Measurements from ENCODE around the gene ZBED6. TPM values are rescaled to one million over a fixed set of nuclear protein-coding genes. Genes with fewer than 3 reads are reported as not detected.
A peak's percentile ranks its signal among the peaks of the same experiment; 100 is the strongest.

ZBED6 gene
- total RNA-seq, 3 donors from 2014 or later (not counting 1 experiment from before 2014, with no cell fraction given), result 36.4 to 41.3 (median 39.8) TPM

DNA sequence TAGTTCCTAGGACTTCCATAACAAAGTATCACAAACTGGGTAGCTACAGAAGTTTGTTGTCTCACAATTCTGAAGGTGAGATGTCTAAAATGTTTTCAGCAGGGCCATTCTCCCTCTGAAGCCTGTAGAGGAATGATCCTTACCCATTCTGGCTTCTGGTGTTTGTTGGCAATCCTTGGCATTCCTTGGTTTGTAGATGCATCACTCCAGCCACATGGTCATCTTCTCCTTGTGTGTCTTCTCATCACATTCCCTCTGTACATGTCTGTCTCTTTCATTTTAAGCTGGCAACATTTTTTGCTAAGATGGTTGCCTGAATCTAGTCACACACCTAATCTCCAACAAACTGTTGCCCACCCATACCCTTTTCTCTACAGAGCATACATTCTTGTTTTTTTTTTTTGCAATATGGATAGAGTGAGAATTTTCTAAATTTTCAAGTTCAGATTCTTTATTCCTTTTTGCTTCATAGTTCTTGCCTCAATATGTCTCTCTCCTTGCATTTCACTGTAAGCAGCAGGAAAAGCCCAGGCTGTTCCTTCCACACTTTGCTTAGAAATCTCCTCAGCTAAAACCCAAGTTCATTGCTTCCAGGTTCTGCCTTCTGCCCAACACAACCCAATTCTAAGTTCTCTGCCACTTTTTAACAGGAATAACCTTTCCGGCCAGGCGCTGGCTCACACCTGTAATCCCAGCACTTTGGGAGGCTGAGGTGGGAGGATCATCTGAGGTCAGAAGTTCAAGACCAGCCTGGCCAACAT, 18.3 kb downstream of the ZBED6 start:
- DNase-seq (no peak), ATAC-seq (no peak)
- TF ChIP-seq, protein P1, sequence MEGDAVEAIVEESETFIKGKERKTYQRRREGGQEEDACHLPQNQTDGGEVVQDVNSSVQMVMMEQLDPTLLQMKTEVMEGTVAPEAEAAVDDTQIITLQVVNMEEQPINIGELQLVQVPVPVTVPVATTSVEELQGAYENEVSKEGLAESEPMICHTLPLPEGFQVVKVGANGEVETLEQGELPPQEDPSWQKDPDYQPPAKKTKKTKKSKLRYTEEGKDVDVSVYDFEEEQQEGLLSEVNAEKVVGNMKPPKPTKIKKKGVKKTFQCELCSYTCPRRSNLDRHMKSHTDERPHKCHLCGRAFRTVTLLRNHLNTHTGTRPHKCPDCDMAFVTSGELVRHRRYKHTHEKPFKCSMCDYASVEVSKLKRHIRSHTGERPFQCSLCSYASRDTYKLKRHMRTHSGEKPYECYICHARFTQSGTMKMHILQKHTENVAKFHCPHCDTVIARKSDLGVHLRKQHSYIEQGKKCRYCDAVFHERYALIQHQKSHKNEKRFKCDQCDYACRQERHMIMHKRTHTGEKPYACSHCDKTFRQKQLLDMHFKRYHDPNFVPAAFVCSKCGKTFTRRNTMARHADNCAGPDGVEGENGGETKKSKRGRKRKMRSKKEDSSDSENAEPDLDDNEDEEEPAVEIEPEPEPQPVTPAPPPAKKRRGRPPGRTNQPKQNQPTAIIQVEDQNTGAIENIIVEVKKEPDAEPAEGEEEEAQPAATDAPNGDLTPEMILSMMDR (IDR thresholded peaks at IDR 0.05), result no peak
- peaks cover 36% of the 10 kb centered on the region for H3K36me3 ChIP-seq (ENCODE audit: control insufficient read depth, insufficient read depth, low read length)
- Mint-ChIP-seq H3K4me3 (no peak overlapping the region), H3K4me1 (peaks cover 25 to 29% of the 10 kb centered on the region in 2 donors), H3K36me3 (peaks cover 19% of the 10 kb centered on the region), H3K27ac (peak overlapping the region; percentile 23 to 42), H3K27me3 (ENCODE audit: low read depth in 2 of 2) (no peaks in the 10 kb centered on the region), H3K9me3 (no peaks in the 10 kb centered on the region)
- no peak overlapping the region for H3K4me3 ChIP-seq (ENCODE audit: low read length)
- no peaks in the 10 kb centered on the region for H3K9me3 ChIP-seq (ENCODE audit: control insufficient read depth, insufficient read depth, low read length)
- no peaks in the 10 kb centered on the region for H3K27me3 ChIP-seq (ENCODE audit: control insufficient read depth, insufficient read depth, low read length)
- 95% methylated on average over 2 of the region's 2 CpGs for WGBS (ENCODE audit: insufficient coverage)
- intact Hi-C loops (cut with micrococcal nuclease), result no loop called here
- H3K4me1 ChIP-seq (ENCODE audit: control insufficient read depth, insufficient read depth, low read length), result no peaks in the 10 kb centered on the region
- no peak overlapping the region for H3K27ac ChIP-seq (ENCODE audit: low read length)

DNA sequence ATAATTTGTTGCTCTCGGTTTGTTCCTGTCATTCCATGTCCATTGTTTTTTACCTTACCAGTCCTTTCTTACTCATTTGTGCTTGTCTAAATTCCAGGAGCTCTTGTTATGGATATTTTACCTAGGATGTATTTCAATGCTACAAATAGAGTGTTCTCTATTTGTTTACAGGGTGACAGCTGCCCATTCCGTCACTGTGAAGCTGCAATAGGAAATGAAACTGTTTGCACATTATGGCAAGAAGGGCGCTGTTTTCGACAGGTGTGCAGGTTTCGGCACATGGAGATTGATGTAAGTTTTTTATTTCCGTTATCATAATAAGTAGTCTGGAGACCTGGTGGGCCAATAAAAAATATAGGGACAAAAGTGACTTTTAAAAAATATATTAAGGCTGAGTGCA, 23.0 kb downstream of the ZBED6 start:
- TF ChIP-seq, protein P1 (IDR thresholded peaks at IDR 0.05), result no peak
- peak overlapping the region; percentile 30 to 38 for H3K27ac Mint-ChIP-seq
- WGBS (ENCODE audit: insufficient coverage), result 84% methylated on average over 5 of the region's 6 CpGs
- no peaks in the 10 kb centered on the region for H3K27me3 ChIP-seq (ENCODE audit: control insufficient read depth, insufficient read depth, low read length)
- H3K9me3 Mint-ChIP-seq, result no peaks in the 10 kb centered on the region
- peaks cover 40% of the 10 kb centered on the region for H3K36me3 Mint-ChIP-seq
- peaks cover 72% of the 10 kb centered on the region for H3K36me3 ChIP-seq (ENCODE audit: control insufficient read depth, insufficient read depth, low read length)
- H3K4me3 ChIP-seq (ENCODE audit: low read length), result no peak overlapping the region
- no peaks in the 10 kb centered on the region for H3K9me3 ChIP-seq (ENCODE audit: control insufficient read depth, insufficient read depth, low read length)
- no peak overlapping the region for H3K27ac ChIP-seq (ENCODE audit: low read length)
- peaks cover 30 to 33% of the 10 kb centered on the region in 2 donors for H3K4me1 Mint-ChIP-seq
- ATAC-seq (no peak), DNase-seq (no peak)
- H3K4me1 ChIP-seq (ENCODE audit: control insufficient read depth, insufficient read depth, low read length), result no peaks in the 10 kb centered on the region
- no peaks in the 10 kb centered on the region for H3K27me3 Mint-ChIP-seq (ENCODE audit: low read depth in 2 of 2)
- H3K4me3 Mint-ChIP-seq, result no peak overlapping the region
- intact Hi-C loops (cut with micrococcal nuclease), result no loop called here

DNA sequence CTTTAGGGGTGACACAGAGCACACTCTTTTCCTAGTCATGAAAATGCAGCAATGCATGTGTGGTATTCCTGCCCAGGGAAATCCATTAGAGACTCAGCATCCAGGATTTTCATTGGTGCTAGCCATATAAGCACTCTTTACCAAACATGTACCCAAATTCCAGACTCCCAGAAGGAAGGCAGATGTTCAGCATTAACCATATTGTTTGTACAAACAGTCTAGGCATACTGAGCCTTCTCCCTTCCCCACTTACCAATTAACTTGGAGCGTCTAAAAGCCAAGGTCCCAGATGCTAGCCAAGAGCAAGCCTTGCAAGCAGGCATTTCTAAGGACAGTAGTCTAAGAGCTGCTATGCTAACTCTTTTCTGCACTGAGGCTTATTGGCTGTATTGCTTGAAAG, 27.9 kb downstream of the ZBED6 start:
- no peak overlapping the region for H3K4me3 Mint-ChIP-seq
- H3K27me3 ChIP-seq (ENCODE audit: control insufficient read depth, insufficient read depth, low read length), result no peaks in the 10 kb centered on the region
- H3K36me3 Mint-ChIP-seq, result peaks cover 34% of the 10 kb centered on the region
- no peaks in the 10 kb centered on the region for H3K9me3 ChIP-seq (ENCODE audit: control insufficient read depth, insufficient read depth, low read length)
- DNase-seq, result no peak
- 100% methylated on average over 1 of the region's 1 CpG for WGBS (ENCODE audit: insufficient coverage)
- peak overlapping the region in 1 of 2 donors; percentile 5 for H3K27ac Mint-ChIP-seq
- TF ChIP-seq, protein P1 (IDR thresholded peaks at IDR 0.05), result no peak
- H3K4me1 ChIP-seq (ENCODE audit: control insufficient read depth, insufficient read depth, low read length), result no peaks in the 10 kb centered on the region
- H3K4me1 Mint-ChIP-seq, result peaks cover 22 to 36% of the 10 kb centered on the region in 2 donors
- no peak overlapping the region for H3K4me3 ChIP-seq (ENCODE audit: low read length)
- H3K9me3 Mint-ChIP-seq, result no peaks in the 10 kb centered on the region
- no peaks in the 10 kb centered on the region for H3K27me3 Mint-ChIP-seq (ENCODE audit: low read depth in 2 of 2)
- ATAC-seq, result no peak
- no peak overlapping the region for H3K27ac ChIP-seq (ENCODE audit: low read length)
- intact Hi-C loops (cut with micrococcal nuclease), result no loop called here
- peaks cover 69% of the 10 kb centered on the region for H3K36me3 ChIP-seq (ENCODE audit: control insufficient read depth, insufficient read depth, low read length)

DNA sequence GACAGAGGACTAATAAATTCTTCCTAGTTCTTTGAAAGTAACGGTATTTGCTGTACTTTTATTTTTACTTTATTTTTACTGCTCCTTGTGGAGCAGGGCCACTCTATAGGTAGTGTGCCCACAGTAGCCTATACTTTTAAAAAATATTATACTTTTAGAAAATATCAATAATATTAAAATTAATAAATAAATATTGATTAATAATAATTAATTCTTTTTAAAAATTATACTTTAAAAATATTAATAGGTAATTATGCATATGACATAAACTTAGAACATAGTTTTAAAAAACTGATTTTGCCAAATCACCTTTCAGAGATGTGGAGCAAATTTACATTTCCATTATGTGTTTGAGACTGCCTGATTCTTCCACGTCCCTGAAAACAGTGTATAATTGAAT, 30.8 kb downstream of the ZBED6 start:
- no peak for DNase-seq
- no peak overlapping the region for H3K4me3 ChIP-seq (ENCODE audit: low read length)
- H3K9me3 ChIP-seq (ENCODE audit: control insufficient read depth, insufficient read depth, low read length), result no peaks in the 10 kb centered on the region
- no peaks in the 10 kb centered on the region for H3K27me3 Mint-ChIP-seq (ENCODE audit: low read depth in 2 of 2)
- intact Hi-C loops (cut with micrococcal nuclease), result no loop called here
- no CpG with 5 or more reads among the region's 2 CpGs for WGBS (ENCODE audit: insufficient coverage)
- H3K27me3 ChIP-seq (ENCODE audit: control insufficient read depth, insufficient read depth, low read length), result no peaks in the 10 kb centered on the region
- peaks cover 70% of the 10 kb centered on the region for H3K36me3 ChIP-seq (ENCODE audit: control insufficient read depth, insufficient read depth, low read length)
- H3K4me1 ChIP-seq (ENCODE audit: control insufficient read depth, insufficient read depth, low read length), result no peaks in the 10 kb centered on the region
- no peak overlapping the region for H3K27ac Mint-ChIP-seq
- H3K4me1 Mint-ChIP-seq, result peaks cover 18 to 30% of the 10 kb centered on the region in 2 donors
- TF ChIP-seq, protein P1 (IDR thresholded peaks at IDR 0.05), result no peak
- no peak overlapping the region for H3K4me3 Mint-ChIP-seq
- no peak overlapping the region for H3K27ac ChIP-seq (ENCODE audit: low read length)
- no peak for ATAC-seq
- H3K36me3 Mint-ChIP-seq, result peaks cover 24% of the 10 kb centered on the region
- no peaks in the 10 kb centered on the region for H3K9me3 Mint-ChIP-seq

Data from natural killer cell (primary cell).